ENCODE measurements around the gene GART.
"Not testable (repeated sequence)": the region's sequence is repeated elsewhere in the genome, so short reads cannot be mapped to it uniquely, and the experiment has no call there.

The GART gene

DNA sequence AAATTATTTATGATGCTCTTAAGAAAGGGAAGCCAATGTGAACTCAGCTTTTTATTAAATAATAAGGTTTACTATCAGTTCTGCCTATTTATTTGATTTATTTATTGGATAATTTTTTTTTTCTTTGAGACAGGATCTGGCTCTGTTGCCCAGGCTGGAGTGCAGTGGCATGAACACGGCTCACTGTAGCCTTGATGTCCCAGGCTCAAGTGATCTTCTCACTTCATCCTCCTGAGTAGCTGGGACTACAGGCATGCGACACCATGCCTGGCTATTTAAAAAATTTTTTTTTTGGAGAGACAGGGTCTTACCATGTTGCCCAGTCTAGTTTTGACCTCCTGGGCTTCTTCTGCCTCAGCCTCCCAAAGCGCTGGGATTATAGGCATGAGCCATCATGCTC lies 29.4 kb downstream of the GART start:
- DNase-seq (ENCODE audit: low read depth), result no peak

DNA sequence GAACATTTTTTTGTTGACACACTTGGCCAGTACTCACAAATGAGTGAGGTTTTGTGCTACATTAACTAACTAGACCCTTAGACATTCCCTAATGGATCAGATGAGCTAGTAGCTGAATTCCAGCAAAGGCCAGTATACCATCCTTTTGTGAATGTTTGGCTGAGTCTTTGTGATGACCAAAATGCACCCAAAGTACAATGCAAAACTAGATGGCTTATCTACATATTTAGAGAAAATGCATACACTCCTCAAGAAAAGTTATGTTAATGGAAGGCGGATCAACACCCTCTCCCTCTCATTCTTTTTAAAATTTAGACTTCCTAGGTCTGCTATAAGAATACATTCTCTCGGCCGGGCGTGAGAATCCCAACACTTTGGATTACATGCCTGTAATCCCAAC lies 30.3 kb downstream of the GART start:
- DNase-seq (ENCODE audit: low read depth), result no peak

DNA sequence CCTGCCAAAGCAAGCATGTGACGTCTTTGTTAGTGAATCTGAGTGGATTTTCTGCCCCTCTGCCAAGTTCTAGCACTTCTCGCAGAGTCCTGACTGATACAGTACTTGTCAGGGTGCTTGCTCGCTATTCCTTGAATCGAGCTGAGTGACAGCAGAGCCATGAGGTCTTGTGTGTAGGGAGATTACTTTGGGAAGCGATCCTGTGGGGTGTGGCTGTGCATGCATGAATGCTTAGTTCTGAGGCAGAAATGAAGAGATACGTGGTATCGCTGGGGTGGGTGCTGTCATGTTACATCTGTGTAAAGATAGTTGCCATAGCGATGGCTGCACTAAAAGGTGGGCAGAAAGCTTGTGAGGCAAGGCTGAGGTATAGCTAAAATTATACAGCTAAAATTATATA lies 31.1 kb downstream of the GART start:
- DNase-seq (ENCODE audit: low read depth), result no peak

DNA sequence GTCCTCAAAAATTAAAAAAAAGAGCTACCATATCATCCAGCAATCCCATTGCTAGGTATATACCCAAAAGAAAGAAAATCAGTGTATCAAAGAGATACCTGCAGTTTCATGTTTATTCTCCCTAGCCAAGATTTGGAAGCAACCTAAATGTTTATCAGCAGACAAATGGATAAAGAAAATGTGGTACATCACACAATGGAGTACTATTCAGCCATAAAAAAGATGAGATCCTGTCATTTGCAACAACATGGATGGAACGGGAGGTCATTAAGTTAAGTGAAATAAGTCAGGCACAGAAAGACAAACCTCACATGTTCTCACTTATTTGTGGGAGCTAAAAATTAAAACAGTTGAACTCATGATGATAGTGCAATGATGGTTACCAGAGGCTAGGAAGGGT lies 34.9 kb downstream of the GART start:
- DNase-seq (ENCODE audit: low read depth), result not testable (repeated sequence)

DNA sequence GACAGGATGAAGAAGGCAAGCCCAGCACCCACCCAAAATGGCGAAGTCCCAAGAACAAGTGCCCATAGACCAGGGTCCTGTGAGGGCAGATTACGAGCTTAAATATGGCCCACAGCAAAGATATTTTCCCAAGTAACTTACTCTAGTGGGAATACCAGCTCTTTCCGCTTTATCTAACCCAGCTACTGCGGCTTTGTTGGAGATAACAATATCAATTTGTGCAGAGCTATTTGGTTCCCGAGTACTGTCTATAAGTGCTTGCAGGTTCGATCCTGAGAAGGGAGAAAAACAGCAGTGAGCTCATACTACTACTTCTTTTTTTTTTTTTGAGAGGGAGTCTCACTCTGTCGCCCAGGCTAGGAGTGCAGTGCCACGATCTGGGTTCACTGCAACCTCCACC lies 36.1 kb downstream of the GART start:
- DNase-seq (ENCODE audit: low read depth), result no peak

DNA sequence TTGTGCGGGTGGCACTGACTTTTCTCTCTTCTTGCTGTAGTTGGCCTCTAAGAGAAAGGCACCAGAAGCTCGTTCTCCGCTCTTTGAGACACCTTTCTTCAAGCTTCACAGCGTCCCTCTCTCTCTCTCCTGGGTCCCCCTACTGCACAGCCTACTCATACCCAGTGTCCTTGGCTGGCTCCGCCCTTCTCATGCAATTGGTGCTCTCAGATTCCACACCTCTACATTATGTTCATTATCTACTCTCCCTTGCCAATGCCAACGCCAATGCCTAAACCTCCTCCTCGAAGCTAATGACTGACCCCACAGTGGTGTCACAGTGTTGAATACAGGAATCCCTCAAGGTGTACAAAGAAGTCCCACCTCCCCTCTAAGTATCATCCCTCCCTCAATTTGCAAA lies 45.6 kb downstream of the GART start:
- no peak for DNase-seq (ENCODE audit: low read depth)

DNA sequence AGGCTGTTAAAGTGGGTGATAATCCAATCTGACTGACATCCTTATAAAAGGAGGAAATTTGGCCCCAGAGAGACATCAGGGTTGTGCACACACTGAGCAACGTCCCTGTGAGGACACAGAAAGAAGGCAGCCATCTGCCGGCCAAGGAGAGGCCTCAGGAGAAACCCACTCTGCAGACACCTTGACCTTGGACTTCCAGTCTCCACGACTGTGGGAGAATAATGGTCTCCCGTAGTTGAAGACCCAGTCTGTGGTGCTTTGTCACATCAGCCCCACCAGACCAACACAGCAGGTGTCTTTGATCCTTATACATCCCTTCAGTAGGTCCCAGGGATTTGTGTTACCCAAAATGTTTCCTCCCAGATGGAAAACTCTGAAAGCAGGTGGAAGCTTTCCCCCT lies 46.2 kb downstream of the GART start:
- DNase-seq (ENCODE audit: low read depth), result no peak

DNA sequence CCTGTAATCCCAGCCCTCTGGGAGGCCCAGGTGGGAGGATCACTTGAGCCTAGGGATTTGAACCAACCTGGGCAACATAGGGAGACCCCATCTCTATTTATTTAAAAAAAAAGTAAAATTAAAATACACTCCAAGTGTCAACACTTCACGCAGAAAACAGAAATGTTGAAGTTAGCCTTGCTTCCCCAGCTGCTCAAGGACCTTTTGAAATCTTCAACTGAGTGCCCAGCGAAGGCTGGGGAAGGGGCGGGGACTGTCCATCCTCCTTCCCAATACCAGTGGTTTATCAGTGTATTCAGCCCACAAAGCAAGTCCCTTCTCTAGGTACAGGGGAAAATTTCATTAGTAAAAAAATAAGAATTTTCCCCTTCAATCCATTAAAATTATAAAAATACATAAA lies 48.2 kb downstream of the GART start:
- DNase-seq (ENCODE audit: low read depth), result no peak

DNA sequence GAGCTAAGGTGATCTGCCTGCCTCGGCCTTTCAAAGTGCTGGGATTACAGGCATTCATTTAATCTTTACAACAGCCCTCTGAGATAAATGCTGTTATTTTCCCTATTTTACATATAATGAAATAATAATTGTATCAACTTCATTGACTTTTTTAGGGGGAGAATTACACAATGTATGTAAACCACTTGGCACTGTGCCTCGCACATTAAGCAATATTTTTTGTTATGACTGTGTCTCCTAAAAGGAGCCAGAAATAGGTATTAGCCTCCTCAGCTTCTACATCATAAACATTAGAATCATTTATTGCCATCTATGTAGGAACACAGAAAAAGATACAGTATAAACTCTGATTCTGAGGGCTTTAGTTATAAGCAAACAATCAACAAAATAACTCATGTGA lies 49.3 kb downstream of the GART start:
- DNase-seq (ENCODE audit: low read depth), result no peak

DNA sequence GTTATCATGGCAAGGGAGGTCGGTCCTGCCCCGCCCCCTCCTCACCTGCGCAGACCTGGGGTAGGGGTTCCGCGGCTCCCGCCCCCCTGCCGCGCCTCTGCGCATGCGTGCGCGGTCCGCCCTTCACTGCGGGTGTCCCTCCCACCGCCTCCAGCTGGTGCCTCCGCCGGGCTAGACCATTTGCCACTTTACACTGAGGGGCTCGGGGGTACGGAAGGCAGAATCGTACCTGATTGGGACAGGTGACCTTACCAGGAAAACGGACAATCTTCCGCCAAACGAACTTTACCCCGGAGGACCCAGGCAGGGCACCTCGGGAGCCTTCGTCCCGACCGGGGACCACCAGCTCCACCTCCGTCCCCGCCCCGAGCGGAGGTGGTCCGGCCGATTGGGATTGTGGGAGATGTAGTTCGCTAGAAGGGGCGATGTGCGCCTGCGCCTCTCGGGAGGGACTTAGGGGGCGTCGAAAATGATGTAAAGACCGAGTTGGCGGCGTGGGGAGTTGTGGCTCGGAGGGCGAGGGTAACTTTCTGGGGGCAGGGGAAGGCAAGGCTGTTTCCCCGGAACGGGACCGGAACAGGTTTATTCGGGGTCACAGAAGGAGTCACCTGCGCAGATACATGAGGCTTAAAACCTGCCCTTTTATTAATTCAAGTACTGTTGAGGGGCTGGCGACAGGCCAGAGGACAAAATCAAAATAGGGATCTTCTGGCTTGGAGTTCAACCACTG lies 50.4 kb downstream of the GART start, which contains the start of gene DNAJC28:
Gene DNAJC28, minus strand, starts transcription at position 344 of the 730 bp plus-strand sequence. CDS start 2,323 bp downstream, outside the sequence.
- DNase-seq (ENCODE audit: low read depth), result peak; percentile 98

DNA sequence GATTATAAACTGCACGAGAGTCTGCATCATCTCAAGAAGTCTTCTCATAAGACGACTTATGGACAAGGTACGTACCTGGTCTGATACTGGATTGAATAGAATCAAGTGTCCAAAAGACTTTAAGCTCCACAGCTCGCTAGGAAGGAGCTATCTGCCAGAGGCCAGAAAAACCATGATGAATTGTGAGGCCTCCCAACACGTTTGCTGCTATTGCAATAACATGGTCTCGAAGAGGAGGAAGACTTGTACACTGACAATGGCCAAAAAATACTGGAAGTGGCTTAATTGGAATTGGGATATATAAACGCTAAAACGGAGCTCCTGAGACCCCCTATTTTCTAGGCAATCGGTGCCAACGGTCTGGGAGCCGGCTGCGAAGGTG lies 50.9 kb downstream of the GART start:
- DNase-seq (ENCODE audit: low read depth), result no peak

DNA sequence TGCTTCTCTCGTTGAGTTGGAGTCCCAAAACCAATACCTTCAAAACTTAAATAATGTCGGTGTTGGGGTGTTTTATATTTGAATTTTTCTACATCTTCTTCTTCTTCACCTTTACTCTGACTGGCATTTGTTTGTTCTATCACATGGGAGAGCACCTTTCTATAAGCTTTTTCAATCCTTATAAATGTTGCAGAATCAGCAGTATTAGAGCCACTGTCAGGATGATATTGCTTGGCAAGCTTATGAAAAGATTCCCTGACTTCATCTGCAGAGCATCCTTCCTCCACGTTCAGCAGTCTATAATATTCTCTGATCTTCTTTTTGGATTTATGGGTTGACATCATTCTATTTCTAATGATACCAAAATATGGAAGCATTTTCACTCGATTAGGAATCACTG lies 53.0 kb downstream of the GART start:
- DNase-seq (ENCODE audit: low read depth), result no peak

DNA sequence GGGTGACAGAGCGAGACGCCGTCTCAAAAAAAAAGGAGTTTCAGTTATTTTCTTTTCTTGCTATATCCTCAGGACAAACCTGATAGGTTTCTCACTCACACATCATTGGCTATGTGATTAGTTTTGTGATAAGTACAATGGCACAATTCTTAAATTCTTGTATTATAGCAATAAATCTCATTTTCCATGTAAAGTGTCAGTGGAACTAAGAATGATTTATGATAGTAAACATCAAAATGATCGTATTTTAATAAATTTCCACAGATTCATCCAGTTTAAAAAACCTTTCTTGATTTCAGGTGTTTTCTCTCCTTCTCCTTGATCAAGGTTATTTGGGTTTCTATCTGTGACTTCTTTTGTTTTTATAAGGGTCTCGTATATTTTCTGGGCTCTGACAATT lies 53.9 kb downstream of the GART start:
- no peak for DNase-seq (ENCODE audit: low read depth)

DNA sequence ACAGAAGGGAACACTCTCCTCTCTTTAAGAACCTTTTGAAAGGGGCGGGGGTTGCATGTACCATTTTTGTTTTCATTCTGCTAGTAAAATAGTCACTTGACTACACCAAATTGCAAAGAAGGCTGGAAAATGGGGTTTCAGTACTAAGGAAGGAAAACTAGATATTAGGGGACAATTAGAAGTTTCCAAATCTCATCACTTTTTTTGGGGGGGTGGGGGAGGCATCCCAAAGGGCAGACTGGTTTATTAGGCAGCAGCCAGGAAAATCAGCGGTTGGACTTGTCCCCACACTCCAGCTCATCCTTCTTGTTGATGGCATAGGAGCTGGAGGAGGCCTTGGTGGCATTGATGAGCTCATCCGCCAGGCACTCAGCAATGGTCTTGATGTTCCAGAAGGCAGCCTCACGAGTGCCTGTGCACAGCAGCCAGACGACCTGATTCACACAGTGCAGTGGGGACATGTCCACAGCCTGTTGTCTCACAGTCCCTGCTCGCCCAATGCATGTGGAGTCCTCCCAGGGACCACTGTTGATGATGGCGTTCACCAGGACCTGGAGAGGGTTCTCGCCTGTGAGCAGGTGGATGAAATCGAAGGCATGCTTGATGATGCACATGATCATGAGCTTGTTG lies 60.5 kb downstream of the GART start:
- no peak for DNase-seq (ENCODE audit: low read depth)

DNA sequence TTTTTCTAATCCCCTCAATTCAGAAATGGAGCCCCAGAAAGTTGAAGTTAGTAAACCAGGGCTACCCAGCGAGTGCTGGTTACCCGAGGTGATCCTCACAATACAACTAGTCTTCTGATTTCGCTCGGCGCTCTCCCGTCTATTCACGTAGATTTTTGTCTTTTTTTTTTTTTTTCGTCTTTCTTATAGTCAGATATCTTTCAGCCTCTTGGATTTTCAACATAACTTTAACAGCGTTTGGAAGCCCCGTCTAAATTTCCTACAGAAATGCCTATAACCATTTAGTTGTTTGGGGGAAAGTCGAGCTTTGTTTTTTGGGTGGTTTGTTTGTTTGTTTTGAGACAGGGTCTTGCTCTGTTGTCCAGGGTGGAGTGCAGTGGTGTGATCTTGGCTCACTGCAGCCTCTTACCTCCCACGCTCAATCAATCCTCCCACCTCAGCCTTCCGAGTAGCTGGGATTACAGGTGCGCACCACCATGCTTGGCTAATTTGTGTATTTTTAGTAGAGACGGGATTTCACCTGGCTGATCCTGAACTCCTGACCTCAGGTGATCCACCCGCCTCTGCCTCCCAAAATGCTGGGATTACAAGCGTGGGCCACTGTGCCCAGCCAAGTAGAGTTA lies 61.3 kb downstream of the GART start:
- DNase-seq (ENCODE audit: low read depth), result no peak

DNA sequence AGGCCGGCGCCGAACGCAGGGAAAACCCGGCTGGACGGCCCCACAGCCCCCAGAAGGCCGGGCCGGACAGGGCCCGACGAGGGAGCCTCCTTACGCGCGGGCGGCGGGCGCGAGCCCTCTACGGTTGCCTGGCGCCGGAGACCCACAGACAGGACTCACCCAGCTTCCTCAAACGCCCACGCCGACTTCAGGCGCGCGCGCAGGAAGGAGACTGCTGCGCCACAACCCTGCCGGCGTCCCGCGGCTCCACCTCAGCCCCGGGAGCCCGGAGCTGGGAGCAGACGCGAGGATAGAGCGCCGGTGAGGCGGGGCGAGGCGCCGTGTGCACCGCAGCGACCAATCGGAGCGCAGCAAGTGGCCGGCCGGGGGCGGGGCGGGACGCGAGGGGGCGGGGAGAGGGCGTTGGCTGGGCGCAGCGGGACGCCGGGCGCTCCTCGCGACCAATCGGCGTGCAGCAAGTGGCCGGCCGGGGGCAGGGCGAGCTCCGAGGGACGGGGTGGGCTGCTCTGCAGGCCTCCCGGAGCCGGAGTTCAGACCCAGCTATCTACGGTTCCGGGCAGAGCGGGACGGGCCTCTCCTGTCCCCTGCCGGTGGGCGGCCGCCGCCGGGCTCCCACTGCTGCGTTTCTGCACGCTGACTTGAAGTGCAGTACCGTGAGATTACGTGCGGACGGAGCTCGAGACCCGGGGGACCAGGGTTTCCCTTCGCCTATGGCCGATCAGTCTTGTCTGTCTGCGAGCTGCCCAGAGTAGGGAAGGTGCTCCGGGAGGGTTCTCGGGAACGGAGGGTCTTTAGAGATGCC lies 62.0 kb downstream of the GART start, which contains the start of gene TMEM50B:
Gene TMEM50B, minus strand, starts transcription at position 296 of the 802 bp plus-strand sequence. CDS start 11,089 bp downstream, outside the sequence.
- DNase-seq (ENCODE audit: low read depth), result peak; percentile 96

DNA sequence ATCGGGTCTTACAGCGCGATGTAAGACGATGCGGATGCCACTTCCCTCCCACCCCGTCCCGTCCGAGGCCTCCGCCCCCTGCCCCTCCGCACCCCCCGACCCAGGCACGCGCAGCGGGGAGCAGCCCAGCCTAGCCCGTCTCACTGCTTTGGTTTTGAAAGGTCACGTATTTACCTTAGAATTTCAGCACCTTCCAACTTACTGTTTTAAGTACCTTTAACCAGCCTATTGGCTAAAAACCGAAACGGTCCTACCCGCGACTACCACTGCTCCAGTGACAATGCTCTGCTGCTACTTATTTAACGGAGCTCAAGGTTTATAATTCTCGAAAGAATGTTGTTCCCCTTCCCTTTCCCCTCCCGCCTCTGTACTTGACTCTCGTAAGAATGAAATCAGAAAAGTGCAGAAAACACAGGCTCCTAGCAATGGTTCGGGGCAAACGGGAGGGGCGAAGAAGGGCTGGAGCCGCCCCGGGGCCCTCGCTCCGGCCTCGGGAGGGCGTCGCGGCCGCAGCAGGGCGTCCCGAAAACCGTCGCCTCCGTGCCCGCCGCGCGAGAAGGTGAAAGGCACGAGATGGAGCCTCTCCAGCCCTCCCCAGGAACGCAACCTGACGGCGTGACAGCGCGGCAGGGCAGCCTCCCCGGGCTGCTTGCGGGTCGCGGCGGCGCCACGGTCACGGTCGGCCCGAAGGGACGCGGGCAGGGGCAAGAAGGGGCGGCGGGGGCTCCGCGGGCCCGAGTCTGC lies 62.8 kb downstream of the GART start:
- DNase-seq (ENCODE audit: low read depth), result peak; percentile 22

DNA sequence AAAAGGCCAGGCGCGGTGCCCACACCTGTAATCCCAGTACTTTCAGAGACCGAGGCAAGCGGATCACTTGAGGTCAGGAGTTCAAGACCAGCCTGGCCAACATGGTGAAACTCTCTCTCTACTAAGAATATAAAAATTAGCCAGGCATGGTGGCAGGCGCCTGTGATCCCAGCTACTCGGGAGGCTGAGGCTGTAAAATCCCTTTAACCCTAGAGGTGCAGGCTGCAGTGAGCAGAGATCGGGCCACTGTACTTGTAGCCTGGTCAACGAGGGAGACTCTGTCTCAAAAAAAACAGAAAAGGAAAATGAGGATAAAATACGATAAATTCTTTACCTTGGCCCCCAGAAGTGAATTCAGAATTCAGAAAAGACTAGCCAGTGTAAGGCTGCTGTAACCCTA lies 63.7 kb downstream of the GART start:
- DNase-seq (ENCODE audit: low read depth), result no peak

DNA sequence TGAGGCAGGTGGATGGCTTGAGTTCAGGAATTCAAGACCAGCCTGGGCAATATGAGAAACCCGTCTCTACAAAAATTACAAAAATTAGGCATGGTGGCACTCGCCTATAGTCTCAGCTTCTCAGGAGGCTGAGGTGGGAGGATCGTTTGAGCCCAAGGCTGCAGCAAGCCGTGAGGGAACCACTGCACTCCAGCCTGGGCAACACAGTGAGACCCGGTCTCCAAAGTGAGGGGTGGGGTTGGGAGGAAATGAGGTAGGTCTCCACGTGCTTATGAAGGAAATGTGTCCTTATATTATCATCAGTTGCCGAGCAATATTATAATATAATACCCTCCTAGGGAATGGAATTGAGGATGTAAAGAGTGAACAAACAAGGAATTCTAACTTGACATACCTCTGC lies 64.9 kb downstream of the GART start:
- DNase-seq (ENCODE audit: low read depth), result no peak

DNA sequence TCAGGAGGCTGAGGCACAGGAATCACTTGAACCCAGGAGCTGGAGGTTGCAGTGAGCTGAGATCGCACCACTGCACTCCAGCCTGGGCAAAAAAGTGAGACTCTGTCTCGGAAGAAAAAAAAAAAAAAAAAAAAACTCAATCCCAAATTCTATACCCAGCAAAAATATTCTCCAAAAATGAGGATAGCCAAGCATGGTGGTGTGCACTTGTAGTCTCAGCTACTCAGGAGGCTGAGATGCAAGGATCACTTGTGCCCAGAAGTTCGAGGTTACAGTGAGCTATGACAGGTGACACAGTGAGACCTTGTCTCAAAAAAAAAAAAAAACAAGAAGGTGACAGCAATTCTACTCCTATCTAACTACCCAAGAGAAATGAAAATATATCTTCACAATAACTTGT lies 68.6 kb downstream of the GART start:
- no peak for DNase-seq (ENCODE audit: low read depth)

DNA sequence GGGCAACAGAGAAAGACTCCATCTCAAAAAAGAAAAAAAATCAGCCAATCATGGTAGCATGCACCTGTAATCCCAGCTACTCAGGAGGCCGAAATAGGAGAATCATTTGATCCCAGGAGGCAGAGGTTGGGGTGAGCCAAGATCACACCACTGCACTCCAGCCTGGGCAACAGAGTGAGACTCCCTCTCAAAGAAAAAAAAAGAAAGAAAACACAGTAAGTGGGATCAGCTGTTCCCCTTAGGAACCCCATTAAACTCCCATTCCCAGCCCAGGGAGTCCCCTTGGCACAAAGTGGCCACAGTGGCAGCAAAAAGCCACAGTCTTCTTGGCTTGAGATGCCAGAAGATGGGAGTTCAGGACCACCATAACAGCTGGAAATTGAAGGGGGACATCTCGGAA lies 71.2 kb downstream of the GART start:
- no peak for DNase-seq (ENCODE audit: low read depth)

DNA sequence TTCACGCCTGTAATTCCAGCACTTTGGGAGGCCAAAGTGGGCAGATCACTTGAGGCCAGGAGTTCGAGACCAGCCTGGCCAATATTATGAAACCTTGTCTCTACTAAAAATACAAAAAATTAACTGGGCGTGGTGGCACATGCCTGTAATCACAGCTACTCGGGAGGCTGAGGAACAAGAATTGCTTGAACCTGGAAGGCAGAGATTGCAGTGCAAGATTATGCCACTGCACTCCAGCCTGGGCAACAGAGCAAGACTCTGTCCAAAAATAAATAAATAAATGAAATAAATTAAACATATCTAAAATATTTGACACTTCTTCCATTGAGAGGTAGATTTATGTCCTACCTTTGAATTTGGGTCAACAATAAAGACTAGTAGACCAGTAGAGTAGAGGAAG lies 72.7 kb downstream of the GART start:
- DNase-seq (ENCODE audit: low read depth), result not testable (repeated sequence)
